Skin epidermis (tissue), 12 donors: Measurements from ENCODE around the gene GAB2.

ENCODE experiments used
- H3K27ac ChIP-seq, 21 experiments: fragments of 200-600 bp; sonication (generic) in 11 of 21; one replicate each; pipeline ENCODE4 v1.5.0; 2020; ENCODE audit warnings: mild to moderate bottlenecking in 3 of 21, inconsistent platforms in 2 of 21, moderate library complexity in 2 of 21
- H3K4me3 ChIP-seq, 7 experiments: fragments of 200-600 bp; sonication (generic) in 2 of 7; one replicate each; pipeline ENCODE4 v1.5.0; 2020; ENCODE audit warnings: inconsistent platforms in 2 of 7, mild to moderate bottlenecking in 2 of 7, moderate library complexity in 1 of 7

GAB2 gene

GRCh38 chr11:78269806-78270205 lies 147.8 kb downstream of the GAB2 start:
- Histone ChIP-seq H3K27ac (peak overlapping the region in 5 of 21 experiments; percentile 21 to 79 (median 46)), H3K4me3 (no peak overlapping the region)

DNA sequence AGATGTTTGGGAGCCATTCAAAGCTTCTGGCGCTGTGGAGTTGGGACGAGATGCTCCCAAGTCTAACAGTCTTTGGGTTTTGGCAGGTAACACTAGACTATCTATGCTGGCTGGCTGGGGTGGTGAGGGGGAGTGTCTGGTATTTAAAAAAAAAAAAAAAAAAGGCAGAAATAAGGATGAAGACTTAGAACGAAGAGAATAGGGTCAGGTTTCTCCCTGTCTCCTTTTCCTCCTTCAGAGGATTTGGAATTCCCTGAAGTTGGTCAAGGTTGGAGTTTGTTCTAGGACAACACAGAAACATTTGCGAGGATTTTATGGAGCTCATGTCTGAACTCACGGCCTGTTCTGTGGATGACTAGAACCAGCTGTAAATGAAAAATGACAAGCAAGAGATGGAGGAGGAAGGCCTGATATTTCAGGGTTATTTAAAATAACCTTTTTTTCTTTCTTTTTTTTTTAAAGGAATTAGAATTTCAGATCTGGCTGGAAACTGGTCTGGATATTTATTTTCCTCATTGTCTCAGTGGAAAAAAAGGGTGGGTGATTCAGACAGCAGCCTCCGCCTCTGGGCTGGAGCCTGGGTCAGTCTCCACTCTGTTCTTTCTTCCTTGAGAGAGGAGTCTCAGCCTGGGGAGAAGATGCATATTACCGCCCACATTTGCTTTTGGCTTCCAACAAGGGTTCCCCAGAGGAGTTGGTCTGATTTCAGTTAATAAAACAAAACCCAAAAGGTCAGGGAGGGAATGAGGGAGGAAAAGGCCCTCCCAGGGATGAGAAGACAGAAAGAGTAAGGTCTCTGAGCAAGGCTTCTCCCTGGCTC lies 148.8 kb downstream of the GAB2 start:
- H3K4me3 ChIP-seq: no peak overlapping the region
- peak overlapping the region in 11 of 21 experiments; percentile 6 to 79 (median 46) for H3K27ac ChIP-seq

- Histone ChIP-seq H3K27ac (peak overlapping the region in 3 of 21 experiments; percentile 1 to 29 (median 1)), H3K4me3 (no peak overlapping the region)
Measured at GRCh38 chr11:78266451-78266850, 151.2 kb downstream of the GAB2 start.

DNA sequence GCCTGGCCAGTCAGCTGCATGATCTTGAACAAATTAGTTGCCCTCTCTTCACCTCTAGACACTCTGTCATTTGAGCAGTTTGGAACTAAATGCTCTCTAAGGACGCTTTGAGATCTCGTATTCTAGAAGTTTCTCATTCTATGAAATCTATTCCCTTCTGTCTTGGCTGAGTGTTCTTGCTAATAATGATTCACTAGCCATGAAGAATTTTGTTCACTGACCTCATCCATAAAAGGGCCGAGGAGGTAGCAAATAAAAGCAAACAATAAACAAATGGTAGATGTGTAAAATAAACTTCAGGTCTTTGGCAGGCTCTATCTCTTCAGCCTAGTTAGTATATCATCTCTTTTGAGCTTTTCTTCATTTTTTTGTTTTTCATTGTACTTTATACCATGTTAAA lies 152.3 kb downstream of the GAB2 start:
- Histone ChIP-seq H3K4me3 (no peak overlapping the region), H3K27ac (no peak overlapping the region)

DNA sequence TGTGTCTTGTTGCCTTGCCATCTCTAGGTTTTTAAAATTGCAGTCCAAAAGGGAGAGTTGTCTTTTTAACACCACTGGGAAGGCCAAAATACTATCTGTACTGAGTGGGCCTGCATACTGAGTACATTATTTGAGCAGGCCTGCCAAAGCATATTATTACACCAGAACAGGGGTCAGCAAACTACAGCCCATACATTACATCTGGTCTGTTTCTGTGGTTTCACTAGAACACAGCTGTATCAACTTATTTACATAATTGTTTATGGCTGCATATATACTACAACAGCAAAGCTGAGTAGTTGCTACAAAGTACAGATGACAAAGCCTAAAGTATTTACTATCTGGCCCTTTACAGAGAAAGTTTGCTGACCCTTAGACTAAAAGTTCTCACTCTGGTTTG lies 154.9 kb downstream of the GAB2 start:
- Histone ChIP-seq H3K4me3 (no peak overlapping the region), H3K27ac (no peak overlapping the region)

GRCh38 chr11:78262238-78262637 lies 155.4 kb downstream of the GAB2 start:
- Histone ChIP-seq H3K27ac (no peak overlapping the region), H3K4me3 (no peak overlapping the region)

GRCh38 chr11:78261828-78262227 lies 155.8 kb downstream of the GAB2 start:
- no peak overlapping the region for H3K4me3 ChIP-seq
- H3K27ac ChIP-seq: no peak overlapping the region

DNA sequence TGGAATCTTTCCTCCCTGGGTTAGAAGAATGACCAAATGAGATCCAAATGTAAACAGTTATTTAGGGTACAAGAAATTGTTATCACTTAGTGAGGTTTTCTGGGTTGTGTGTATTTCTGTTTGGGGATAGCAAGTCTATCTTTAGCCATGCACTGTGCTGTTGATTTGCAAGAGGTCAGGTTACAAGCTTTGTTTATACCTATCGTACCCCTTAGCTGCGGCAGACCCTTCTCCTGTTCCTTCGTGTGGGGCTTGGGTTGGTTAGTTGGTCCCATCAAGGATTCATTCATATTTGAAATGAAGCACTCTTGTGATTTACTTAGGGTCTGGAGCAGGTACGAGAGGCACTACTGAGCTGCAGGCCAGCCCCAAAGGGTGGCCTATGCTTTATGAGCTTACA lies 156.3 kb downstream of the GAB2 start:
- no peak overlapping the region for H3K4me3 ChIP-seq
- no peak overlapping the region for H3K27ac ChIP-seq

GRCh38 chr11:78259777-78260487 lies 157.7 kb downstream of the GAB2 start:
- no peak overlapping the region for H3K4me3 ChIP-seq
- H3K27ac ChIP-seq: no peak overlapping the region

GRCh38 chr11:78257654-78258053 lies 160.0 kb downstream of the GAB2 start:
- peak overlapping the region in 1 of 21 experiments; percentile 52 for H3K27ac ChIP-seq
- no peak overlapping the region for H3K4me3 ChIP-seq

- H3K4me3 ChIP-seq: no peak overlapping the region
- H3K27ac ChIP-seq: peak overlapping the region in 2 of 21 experiments; percentile 40 to 52
Measured at GRCh38 chr11:78256962-78257361, 160.7 kb downstream of the GAB2 start.

- Histone ChIP-seq H3K27ac (peak overlapping the region in 1 of 21 experiments; percentile 40), H3K4me3 (no peak overlapping the region)
Measured at GRCh38 chr11:78255919-78256318, 161.7 kb downstream of the GAB2 start.

- no peak overlapping the region for H3K27ac ChIP-seq
Measured at GRCh38 chr11:78254268-78254667, 163.4 kb downstream of the GAB2 start.

GRCh38 chr11:78253797-78254196 lies 163.8 kb downstream of the GAB2 start:
- Histone ChIP-seq H3K4me3 (no peak overlapping the region), H3K27ac (no peak overlapping the region)

More at GRCh38 chr11:78254268-78254667, 163.4 kb downstream of the GAB2 start:
- H3K4me3 ChIP-seq: no peak overlapping the region

- Histone ChIP-seq H3K4me3 (no peak overlapping the region), H3K27ac (no peak overlapping the region)
Measured at GRCh38 chr11:78251083-78251775, 166.4 kb downstream of the GAB2 start.

DNA sequence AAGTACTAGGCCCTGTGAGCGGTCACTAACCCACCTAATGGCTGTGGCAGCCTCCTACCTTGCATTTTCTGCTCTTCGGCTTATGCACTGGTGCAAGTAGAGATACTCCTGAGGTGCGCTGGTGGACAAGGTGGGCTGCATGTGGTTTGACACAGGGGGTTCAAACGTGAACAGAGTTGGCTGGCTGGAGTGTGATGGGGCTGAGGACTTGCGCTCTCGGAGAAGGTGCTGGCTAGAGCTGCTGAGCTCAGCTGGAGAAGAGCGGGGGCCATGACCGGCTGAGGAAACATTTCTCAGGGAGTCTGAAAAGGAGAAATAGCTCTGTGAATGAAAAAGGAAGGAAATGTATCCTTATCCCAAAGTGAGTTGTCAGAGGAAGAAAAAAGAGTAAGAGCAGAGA lies 167.5 kb downstream of the GAB2 start:
- Histone ChIP-seq H3K4me3 (no peak overlapping the region), H3K27ac (no peak overlapping the region)

DNA sequence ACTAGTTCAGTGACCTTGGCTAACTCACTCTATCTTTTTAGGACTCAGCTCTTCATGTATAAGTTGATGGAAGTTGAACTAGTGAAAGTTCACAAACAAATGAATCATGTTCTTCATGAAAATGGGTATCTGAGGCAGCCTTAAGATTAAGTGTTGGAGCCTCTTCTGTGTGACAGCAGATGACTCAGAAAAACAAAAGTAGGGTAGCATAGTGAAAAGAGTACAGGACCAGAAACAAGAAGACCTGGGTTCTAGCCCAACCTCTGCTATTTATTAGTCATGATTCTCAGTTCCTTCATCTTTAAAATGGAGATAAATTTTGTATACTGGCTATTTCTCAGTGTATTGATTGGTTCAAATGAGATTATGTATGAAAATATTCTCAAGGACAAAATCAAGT lies 168.7 kb downstream of the GAB2 start:
- Histone ChIP-seq H3K4me3 (no peak overlapping the region), H3K27ac (no peak overlapping the region)

- Histone ChIP-seq H3K4me3 (no peak overlapping the region), H3K27ac (no peak overlapping the region)
Measured at GRCh38 chr11:78248191-78248590, 169.4 kb downstream of the GAB2 start.

DNA sequence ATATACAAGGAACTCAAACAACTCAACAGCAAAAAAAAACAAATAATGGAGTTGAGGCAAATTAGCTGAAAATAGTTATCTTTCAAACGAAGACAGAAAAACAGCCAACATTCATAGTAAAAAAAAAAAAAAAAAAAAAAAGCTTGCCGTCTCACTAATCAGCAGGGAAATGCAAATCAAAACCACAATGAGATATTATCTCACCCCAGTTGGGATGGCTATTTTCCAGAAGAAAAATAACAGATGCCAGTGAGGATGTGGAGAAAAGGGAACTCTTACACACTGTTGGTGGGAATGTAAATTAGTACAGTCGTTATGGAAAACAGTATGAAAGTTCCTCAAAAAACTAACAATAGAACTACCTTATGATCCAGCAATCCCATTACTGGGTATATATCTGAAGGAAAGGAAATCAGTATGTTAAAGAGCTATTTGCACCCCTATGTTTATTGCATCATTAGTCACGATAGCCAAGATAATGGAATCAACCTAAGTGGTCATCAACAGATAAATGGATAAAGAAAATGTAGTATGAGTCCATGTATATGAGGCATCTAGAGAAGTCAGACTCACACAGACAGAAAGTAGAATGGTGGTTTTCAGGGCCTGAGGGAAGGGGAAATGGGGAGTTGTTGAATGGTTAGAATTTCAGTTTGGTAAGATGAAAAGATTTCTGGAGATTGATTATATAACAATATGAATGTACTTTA lies 172.9 kb downstream of the GAB2 start:
- Histone ChIP-seq H3K27ac (no peak overlapping the region), H3K4me3 (no peak overlapping the region)

DNA sequence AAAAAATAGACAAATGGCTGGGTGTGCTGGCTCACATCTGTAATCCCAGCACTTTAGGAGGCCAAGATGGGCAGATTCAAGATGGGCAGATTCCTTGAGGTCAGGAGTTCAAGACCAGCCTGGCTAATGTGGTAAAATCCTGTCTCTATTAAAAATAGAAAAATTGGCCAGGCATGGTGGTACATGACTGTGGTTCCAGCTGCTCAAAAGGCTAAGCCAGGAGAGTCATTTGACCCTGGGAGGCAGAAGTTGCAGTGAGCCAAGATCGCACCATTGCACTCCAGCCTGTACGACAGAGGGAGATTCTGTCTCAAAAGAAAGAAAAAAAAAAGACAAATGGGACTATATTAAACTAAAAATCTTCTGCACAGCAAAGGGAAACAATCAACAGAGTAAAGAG lies 173.5 kb downstream of the GAB2 start:
- Histone ChIP-seq H3K4me3 (no peak overlapping the region), H3K27ac (no peak overlapping the region)
